GM23338 (cell line): Measurements from ENCODE around the gene ALPP. TPM values are rescaled to one million over a fixed set of nuclear protein-coding genes. Genes with fewer than 3 reads are reported as not detected.
"Not testable (repeated sequence)": the region's sequence is repeated elsewhere in the genome, so short reads cannot be mapped to it uniquely, and the experiment has no call there.

Source experiments
- ATAC-seq: fragments of 200-7000 bp; cut with Tn5 transposase; 3 replicates; pipeline ENCODE4 v1.9.1; 2020
- DNase-seq: peaks from one replicate; pipeline ENCODE4 v3.0.0-alpha.2; 2015; ENCODE audit warnings: low spot score
- H2AFZ ChIP-seq: fragments of 200-600 bp; sonication (generic); 2 replicates; pipeline ENCODE4 v1.8.0; 2016; ENCODE audit warnings: antibody characterized with exemption, mild to moderate bottlenecking, moderate library complexity
- H3F3A ChIP-seq: fragments of 200-600 bp; sonication (generic); replicated peaks from 2 replicates; pipeline ENCODE4 v1.8.0; 2017; ENCODE audit warnings: antibody characterized with exemption, mixed run types, low read depth
- H3K27ac ChIP-seq: fragments of 200-600 bp; sonication (generic); 2 replicates; pipeline ENCODE4 v1.6.1; 2016; ENCODE audit warnings: low read depth
- H3K27me3 ChIP-seq: fragments of 200-600 bp; sonication (generic); 2 replicates; pipeline ENCODE4 v1.8.0; 2016; ENCODE audit warnings: mild to moderate bottlenecking, mixed run types, moderate library complexity; ENCODE audit not compliant: insufficient read depth
- H3K36me3 ChIP-seq: fragments of 200-600 bp; sonication (generic); 2 replicates; pipeline ENCODE4 v1.8.0; 2016; ENCODE audit warnings: mild to moderate bottlenecking; ENCODE audit not compliant: insufficient read depth
- H3K4me1 ChIP-seq: fragments of 200-600 bp; sonication (generic); 2 replicates; pipeline ENCODE4 v1.8.0; 2016; ENCODE audit warnings: mild to moderate bottlenecking, moderate library complexity; ENCODE audit not compliant: insufficient read depth
- H3K4me2 ChIP-seq: fragments of 200-600 bp; sonication (generic); 2 replicates; pipeline ENCODE4 v1.7.1; 2017; ENCODE audit warnings: mixed run types
- H3K4me3 ChIP-seq: fragments of 200-600 bp; sonication (generic); 2 replicates; pipeline ENCODE4 v1.6.1; 2016; ENCODE audit warnings: mixed run types
- H3K79me2 ChIP-seq: fragments of 200-600 bp; sonication (generic); replicated peaks from 2 replicates; pipeline ENCODE4 v1.8.0; 2017; ENCODE audit warnings: mild to moderate bottlenecking; ENCODE audit not compliant: insufficient read depth
- H3K9me2 ChIP-seq: fragments of 200-600 bp; sonication (generic); 2 replicates; pipeline ENCODE4 v1.8.0; 2017; ENCODE audit not compliant: insufficient read depth
- H4K20me1 ChIP-seq: fragments of 200-600 bp; sonication (generic); replicated peaks from 2 replicates; pipeline ENCODE4 v1.8.0; 2017; ENCODE audit warnings: mild to moderate bottlenecking; ENCODE audit not compliant: insufficient read depth
- H3K27ac Mint-ChIP-seq: 2 replicates; pipeline ENCODE4 v1.8.0; 2020; ENCODE audit warnings: inconsistent platforms, mild to moderate bottlenecking, moderate library complexity, mixed read lengths
- H3K27me3 Mint-ChIP-seq: 3 replicates; pipeline ENCODE4 v1.8.0; 2022; ENCODE audit warnings: low read depth, mild to moderate bottlenecking, moderate library complexity, mixed read lengths, inconsistent platforms; ENCODE audit not compliant: insufficient read depth, poor library complexity
- H3K36me3 Mint-ChIP-seq: 3 replicates; pipeline ENCODE4 v1.8.0; 2021; ENCODE audit warnings: low read depth, mild to moderate bottlenecking, inconsistent platforms, moderate library complexity, mixed read lengths
- H3K4me1 Mint-ChIP-seq: 3 replicates; pipeline ENCODE4 v1.8.0; 2020; ENCODE audit warnings: mild to moderate bottlenecking, inconsistent platforms, mixed read lengths
- H3K4me3 Mint-ChIP-seq: 3 replicates; pipeline ENCODE4 v1.8.0; 2021; ENCODE audit warnings: moderate library complexity, mild to moderate bottlenecking, inconsistent platforms, mixed read lengths
- H3K9me3 Mint-ChIP-seq: 3 replicates; pipeline ENCODE4 v1.8.0; 2020; ENCODE audit warnings: moderate library complexity, mild to moderate bottlenecking, inconsistent platforms, mixed read lengths
- EZH2 ChIP-seq: fragments of 200-600 bp; sonication (generic); IDR thresholded peaks from one replicate; pipeline ENCODE4 v1.8.0; 2017; ENCODE audit warnings: antibody characterized with exemption, mild to moderate bottlenecking, low read depth; ENCODE audit not compliant: unreplicated experiment
- EZH2phosphoT487 ChIP-seq: fragments of 200-600 bp; sonication (generic); IDR thresholded peaks from one replicate; pipeline ENCODE4 v1.8.1; 2018; ENCODE audit warnings: antibody characterized with exemption; ENCODE audit not compliant: unreplicated experiment
- JUNB ChIP-seq: IDR thresholded peaks from one replicate; pipeline ENCODE4 v1.6.1; 2016; ENCODE audit warnings: antibody characterized with exemption; ENCODE audit not compliant: unreplicated experiment
- NANOG ChIP-seq: IDR thresholded peaks from 2 replicates; pipeline ENCODE4 v1.6.1; 2016; ENCODE audit warnings: antibody characterized with exemption, borderline replicate concordance
- POLR2AphosphoS5 ChIP-seq: IDR thresholded peaks from 2 replicates; pipeline ENCODE4 v1.6.1; 2016; ENCODE audit warnings: antibody characterized with exemption, low read depth
- STAT1 ChIP-seq: IDR thresholded peaks from one replicate; pipeline ENCODE4 v1.6.1; 2016; ENCODE audit warnings: antibody characterized with exemption; ENCODE audit not compliant: unreplicated experiment
- ZNF114 ChIP-seq: fragments of 250-450 bp; sonication (Bioruptor Pico); IDR thresholded peaks from 2 replicates; pipeline ENCODE4 v1.5.0; 2020; ENCODE audit warnings: mild to moderate bottlenecking, moderate library complexity
- ZNF331 ChIP-seq: fragments of 250-450 bp; sonication (Bioruptor Pico); IDR thresholded peaks from 2 replicates; pipeline ENCODE4 v1.5.0; 2020; ENCODE audit warnings: low read depth, mild to moderate bottlenecking, moderate library complexity
- polyA plus RNA-seq: library from polyadenylated mRNA; unstranded; fragments of >200 nt; fragmentation: Nextera tagmentation; extraction: Ambion mirVana; gene quantifications from 2 replicates; pipeline ENCODE4 v1.2.1, GENCODE V29; 2016
- total RNA-seq: library from RNA; depleted of rRNA; stranded (reverse); fragments of >200 nt; shearing (Covaris generic); gene quantifications from 2 replicates; pipeline ENCODE4 v1.2.3, GENCODE V29; 2014
- TF ChIP-seq, protein P1 (sequence below), 2 experiments: fragments of 200-600 bp in 1 of 2; sonication (generic) in 1 of 2; conservative IDR thresholded peaks; 2 replicates each; pipeline versions ENCODE4 v1.5.1 to v1.6.1; 2016 to 2017; ENCODE audit warnings: antibody characterized with exemption in 2 of 2, low read depth in 2 of 2, mild to moderate bottlenecking in 2 of 2, moderate library complexity in 1 of 2
- TF ChIP-seq, protein P2 (sequence below): IDR thresholded peaks from one replicate; pipeline ENCODE4 v1.6.1; 2018; ENCODE audit warnings: antibody characterized with exemption; ENCODE audit not compliant: unreplicated experiment

Gene ALPP
- total and polyA plus RNA-seq, 2 experiments from 2014 or later, result 0.28 TPM; not detected in 1

DNA sequence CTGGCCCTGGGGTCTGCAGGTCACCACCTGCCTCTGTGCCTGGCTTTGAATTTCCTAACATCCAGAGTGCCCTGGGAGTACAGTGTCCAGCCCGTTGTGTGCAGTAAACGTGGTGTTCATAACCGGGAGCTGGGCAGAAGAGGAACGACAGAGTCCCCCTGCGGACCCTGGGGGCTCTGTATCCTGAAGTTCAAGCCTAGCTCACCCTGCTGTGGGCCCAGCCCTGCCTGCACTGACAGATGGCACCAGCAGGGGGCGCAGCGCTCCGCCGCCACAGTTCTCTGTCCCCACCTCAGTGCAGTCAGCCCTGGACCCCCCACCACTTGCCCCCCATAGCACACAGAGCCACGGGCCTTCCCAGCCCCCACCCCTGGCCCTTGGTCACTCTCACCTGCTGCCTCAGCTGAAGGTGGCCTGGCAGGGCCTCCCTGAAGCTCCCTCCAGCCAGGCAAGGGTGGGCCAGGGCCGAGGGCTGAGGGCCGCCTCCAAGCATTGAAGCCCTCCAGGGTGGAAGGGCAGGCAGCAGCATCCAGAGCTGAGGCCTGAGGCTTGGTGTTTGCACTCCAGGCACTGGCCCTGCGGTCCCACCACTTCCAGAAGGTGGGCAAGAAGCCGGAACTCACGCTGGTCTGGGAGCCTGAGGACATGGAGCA lies 43.2 kb upstream of the ALPP start:
- peak; percentile 75 for ATAC-seq
- not testable (repeated sequence) for H3K9me3 Mint-ChIP-seq, H3K27me3 Mint-ChIP-seq, H3K4me1 ChIP-seq, H3K36me3 ChIP-seq, H2AFZ ChIP-seq, H3K36me3 Mint-ChIP-seq, H3K4me3 Mint-ChIP-seq, H3K27ac Mint-ChIP-seq, H3K79me2 ChIP-seq, H3F3A ChIP-seq, H3K4me1 Mint-ChIP-seq, H3K27ac ChIP-seq, H4K20me1 ChIP-seq, H3K4me3 ChIP-seq, H3K9me2 ChIP-seq, DNase-seq, H3K27me3 ChIP-seq, H3K4me2 ChIP-seq
- TF ChIP-seq, protein P1, sequence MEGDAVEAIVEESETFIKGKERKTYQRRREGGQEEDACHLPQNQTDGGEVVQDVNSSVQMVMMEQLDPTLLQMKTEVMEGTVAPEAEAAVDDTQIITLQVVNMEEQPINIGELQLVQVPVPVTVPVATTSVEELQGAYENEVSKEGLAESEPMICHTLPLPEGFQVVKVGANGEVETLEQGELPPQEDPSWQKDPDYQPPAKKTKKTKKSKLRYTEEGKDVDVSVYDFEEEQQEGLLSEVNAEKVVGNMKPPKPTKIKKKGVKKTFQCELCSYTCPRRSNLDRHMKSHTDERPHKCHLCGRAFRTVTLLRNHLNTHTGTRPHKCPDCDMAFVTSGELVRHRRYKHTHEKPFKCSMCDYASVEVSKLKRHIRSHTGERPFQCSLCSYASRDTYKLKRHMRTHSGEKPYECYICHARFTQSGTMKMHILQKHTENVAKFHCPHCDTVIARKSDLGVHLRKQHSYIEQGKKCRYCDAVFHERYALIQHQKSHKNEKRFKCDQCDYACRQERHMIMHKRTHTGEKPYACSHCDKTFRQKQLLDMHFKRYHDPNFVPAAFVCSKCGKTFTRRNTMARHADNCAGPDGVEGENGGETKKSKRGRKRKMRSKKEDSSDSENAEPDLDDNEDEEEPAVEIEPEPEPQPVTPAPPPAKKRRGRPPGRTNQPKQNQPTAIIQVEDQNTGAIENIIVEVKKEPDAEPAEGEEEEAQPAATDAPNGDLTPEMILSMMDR (conservative IDR thresholded peaks at IDR 0.05; ENCODE audit: low read depth in 2 of 2), result peak; percentile 46 to 64

DNA sequence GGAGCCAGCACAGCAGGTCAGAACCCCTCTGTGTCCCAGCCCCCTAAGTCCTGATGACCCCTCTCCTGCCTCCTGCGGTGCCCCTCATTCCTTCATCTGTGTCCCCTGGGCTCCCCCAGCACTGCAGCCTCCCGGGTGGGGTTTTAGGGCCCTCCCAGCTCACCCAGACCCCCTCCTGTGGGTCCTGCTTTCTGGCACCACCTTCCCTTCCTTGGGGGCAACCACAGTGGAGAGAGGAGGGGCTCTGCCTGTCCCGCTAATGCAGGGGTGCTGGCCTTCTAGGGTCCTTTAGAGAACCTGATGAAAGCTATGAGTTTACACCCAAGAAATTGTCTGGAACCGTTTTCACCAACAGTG lies 42.7 kb upstream of the ALPP start:
- TF ChIP-seq EZH2 (no peak), EZH2phosphoT487 (no peak), POLR2AphosphoS5 (no peak), STAT1 (no peak), JUNB (no peak), NANOG (no peak), ZNF331 (CRISPR knock-in tag) (no peak), ZNF114 (CRISPR knock-in tag) (no peak)
- TF ChIP-seq, protein P1 (conservative IDR thresholded peaks at IDR 0.05; ENCODE audit: low read depth in 2 of 2), result no peak
- TF ChIP-seq, protein P2, sequence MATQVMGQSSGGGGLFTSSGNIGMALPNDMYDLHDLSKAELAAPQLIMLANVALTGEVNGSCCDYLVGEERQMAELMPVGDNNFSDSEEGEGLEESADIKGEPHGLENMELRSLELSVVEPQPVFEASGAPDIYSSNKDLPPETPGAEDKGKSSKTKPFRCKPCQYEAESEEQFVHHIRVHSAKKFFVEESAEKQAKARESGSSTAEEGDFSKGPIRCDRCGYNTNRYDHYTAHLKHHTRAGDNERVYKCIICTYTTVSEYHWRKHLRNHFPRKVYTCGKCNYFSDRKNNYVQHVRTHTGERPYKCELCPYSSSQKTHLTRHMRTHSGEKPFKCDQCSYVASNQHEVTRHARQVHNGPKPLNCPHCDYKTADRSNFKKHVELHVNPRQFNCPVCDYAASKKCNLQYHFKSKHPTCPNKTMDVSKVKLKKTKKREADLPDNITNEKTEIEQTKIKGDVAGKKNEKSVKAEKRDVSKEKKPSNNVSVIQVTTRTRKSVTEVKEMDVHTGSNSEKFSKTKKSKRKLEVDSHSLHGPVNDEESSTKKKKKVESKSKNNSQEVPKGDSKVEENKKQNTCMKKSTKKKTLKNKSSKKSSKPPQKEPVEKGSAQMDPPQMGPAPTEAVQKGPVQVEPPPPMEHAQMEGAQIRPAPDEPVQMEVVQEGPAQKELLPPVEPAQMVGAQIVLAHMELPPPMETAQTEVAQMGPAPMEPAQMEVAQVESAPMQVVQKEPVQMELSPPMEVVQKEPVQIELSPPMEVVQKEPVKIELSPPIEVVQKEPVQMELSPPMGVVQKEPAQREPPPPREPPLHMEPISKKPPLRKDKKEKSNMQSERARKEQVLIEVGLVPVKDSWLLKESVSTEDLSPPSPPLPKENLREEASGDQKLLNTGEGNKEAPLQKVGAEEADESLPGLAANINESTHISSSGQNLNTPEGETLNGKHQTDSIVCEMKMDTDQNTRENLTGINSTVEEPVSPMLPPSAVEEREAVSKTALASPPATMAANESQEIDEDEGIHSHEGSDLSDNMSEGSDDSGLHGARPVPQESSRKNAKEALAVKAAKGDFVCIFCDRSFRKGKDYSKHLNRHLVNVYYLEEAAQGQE, result no peak

More for the DNA sequence above, 42.7 kb upstream of the ALPP start:
- H3K4me2 ChIP-seq, result no peak overlapping the region
- no peak overlapping the region for H3K4me3 ChIP-seq
- Mint-ChIP-seq H3K36me3 (no peaks in the 10 kb centered on the region; the same call in 2 of the 3 replicates), H3K9me3 (no peaks in the 10 kb centered on the region), H3K4me1 (0 out of 3 replicates have a peak, but pooled peaks cover 4% of the 10 kb centered on the region), H3K4me3 (no peak overlapping the region), H3K27me3 (peaks cover 9% of the 10 kb centered on the region), H3K27ac (no peak overlapping the region)
- no peaks in the 10 kb centered on the region for H4K20me1 ChIP-seq
- H3K79me2 ChIP-seq, result no peaks in the 10 kb centered on the region
- no peaks in the 10 kb centered on the region for H3K9me2 ChIP-seq
- H2AFZ ChIP-seq, result no peak overlapping the region
- H3K27me3 ChIP-seq, result no peaks in the 10 kb centered on the region
- H3K36me3 ChIP-seq, result no peaks in the 10 kb centered on the region
- H3K4me1 ChIP-seq, result no peaks in the 10 kb centered on the region
- ATAC-seq (no peak), DNase-seq (no peak)
- no peaks in the 10 kb centered on the region for H3F3A ChIP-seq
- no peak overlapping the region for H3K27ac ChIP-seq
